Measurements from ENCODE around the gene SOCS7.

Gene SOCS7

DNA sequence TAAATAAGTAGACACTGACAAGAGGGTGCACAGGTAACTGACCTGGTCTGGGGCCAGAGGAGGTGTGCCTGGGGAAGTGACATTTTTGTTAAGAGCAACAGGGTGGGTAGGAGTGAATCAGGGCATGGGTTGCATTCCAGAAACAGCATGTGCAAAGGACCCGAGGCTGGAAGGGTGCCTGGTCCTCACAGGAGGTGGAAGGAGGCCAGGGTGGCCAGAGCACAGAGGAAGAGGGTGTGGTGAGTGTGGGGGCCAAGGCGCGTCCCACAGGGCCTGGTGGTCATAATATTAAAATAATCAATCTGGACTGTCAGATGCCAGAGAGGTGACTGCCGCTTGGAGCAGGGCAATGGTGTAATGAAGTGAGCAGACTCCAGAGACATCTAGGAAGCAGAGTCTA is 90.9 kb downstream of the SOCS7 start:
- DNase-seq = no peak

DNA sequence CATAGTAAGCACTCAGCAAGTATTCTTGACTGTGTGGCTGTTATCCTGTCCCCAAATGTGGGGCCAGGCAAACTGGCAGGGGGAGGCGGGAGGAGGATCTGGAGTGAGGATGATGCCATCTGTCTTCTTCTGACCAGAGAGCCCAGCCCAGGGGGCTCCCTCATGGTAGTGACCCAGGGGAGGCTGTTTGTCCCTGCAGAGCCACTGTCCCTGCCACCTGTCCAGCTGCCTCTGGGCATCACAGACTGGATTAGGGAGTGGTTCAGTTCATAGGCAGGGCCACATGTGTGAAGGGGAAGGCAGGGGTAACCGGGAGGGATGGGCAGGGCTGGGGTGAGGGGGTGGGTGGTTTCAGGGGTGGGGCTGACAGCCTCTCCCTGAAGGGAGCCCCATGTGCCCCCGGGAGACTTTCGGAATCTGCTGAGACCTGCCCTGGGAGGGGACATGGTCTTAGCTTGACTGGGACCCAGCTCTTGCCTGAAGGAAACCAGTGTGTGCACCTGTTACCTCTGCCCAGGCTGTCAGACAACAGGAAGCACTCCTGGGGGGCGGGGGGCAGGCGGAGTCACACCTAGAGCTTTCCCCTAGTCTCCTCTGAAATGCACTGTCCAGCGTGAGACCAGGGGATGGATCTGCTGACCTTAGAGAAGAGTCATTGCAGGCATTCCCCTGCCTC is 91.8 kb downstream of the SOCS7 start:
- no peak for DNase-seq

DNA sequence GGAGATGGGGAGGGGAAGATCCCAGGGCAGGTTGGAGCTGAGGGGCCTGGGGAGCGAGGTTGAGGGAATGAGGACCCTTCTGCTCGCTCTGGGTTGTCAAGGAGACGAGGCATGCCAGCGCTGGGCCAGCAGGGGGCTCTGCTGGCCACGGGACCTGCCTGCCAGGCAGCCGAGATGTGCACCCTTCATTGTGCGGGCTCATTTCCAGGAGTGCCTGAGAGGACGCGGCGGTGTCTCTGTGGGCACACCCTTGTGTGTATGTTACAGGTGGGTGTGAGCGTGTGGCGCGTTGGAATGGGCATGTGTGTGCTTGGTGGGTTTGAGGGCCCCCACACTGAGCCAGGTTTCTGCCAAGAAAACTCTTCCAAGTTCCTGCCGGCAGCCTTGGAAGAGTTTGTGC is 92.5 kb downstream of the SOCS7 start:
- DNase-seq = peak; percentile 23

DNA sequence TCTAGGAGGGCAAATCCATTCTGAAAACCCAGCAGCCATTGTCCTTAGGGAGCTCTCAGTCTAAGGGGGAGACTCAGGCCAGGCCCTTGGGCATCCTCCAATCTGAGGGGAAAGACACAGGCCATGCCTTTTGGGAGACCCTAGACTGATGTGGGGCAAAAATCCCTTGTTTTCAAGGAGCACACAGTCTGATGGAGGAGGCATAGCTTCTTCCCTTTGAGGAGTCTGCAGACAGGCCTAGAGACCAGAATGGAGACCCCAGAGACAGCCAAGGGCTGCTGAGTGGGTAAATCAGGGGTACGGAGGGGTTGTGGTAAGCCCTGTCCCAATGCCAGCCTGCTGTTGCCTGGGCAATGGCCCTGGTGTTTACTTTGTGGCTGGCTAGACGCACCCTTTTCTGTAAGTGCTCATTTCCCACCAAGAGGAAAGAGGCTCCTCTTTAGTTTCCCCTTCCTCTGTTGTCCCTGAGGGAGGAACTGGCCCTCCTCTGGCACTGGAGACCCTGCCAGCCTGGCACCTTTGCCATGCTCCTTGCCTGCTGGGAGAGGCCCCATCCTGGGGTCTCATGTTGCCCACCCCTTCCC is 96.0 kb downstream of the SOCS7 start:
- DNase-seq = no peak

DNA sequence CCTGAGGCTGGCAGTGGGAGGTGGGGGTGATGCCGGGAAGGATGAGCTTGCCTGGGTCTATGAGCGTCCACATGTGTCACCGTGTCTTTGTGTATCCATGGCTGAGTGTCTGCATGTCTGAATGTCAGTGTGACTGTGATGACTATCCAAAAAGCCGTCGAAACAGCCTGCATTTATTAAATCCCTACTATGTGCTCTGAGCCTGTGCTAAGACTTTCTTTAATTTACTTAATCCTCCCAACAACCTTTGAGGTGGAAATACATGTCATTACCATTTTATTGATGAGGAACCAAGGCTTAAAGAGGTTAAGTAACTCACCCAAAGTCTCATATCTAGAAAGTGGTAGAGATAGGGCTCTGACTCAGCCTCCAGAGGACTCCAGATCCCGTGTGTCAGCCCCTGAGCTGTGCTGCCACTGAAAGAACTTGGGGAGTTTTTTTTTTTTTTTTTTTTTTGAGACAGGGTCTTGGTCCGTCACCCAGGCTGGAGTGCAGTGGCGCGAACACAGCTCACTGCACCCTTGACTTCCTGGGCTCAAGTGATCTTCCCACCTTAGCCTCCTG is 96.6 kb downstream of the SOCS7 start:
- DNase-seq = no peak

DNA sequence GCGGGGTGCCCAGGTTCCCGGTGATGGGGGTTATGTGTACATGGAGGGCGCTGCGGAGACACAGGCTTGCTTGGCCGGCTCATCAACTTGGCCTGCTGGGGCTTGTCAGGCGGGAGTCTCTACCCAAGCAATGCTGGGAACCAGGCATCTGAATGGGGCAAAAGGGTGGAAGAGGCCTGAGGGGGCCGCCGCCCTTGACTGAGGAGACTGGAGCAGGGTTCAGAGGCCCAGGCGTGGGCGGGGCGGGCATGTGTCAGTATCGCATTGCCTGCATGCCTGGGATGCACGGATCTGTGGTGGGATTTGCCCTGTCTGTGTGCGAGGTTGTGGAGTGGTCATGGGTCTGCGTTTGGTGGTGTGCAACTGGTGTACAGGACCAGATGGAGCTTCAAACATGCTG is 97.7 kb downstream of the SOCS7 start:
- DNase-seq = no peak

DNA sequence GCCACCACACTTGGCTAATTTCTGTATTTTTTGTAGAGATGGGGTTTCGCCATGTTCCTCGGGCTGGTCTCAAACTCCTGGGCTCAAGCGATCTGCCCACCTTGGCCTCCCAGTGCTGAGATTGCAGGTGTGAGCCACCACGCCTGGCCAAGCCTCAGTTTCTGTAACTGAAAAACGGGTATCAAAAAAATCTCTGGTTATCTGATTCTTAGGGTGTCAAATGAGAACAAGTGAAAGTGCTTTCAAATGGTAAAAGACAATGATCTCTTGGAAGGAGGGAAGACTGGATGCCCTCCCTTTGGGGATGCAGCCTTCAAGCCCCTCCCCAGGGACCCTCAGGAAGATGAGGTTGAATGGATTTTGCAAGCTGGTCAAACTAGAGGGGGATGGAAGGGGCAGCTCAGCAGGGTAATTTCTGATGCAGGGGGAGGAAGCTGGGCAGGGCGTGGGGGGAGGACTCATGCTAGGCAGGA is 98.9 kb downstream of the SOCS7 start:
- DNase-seq = no peak

DNA sequence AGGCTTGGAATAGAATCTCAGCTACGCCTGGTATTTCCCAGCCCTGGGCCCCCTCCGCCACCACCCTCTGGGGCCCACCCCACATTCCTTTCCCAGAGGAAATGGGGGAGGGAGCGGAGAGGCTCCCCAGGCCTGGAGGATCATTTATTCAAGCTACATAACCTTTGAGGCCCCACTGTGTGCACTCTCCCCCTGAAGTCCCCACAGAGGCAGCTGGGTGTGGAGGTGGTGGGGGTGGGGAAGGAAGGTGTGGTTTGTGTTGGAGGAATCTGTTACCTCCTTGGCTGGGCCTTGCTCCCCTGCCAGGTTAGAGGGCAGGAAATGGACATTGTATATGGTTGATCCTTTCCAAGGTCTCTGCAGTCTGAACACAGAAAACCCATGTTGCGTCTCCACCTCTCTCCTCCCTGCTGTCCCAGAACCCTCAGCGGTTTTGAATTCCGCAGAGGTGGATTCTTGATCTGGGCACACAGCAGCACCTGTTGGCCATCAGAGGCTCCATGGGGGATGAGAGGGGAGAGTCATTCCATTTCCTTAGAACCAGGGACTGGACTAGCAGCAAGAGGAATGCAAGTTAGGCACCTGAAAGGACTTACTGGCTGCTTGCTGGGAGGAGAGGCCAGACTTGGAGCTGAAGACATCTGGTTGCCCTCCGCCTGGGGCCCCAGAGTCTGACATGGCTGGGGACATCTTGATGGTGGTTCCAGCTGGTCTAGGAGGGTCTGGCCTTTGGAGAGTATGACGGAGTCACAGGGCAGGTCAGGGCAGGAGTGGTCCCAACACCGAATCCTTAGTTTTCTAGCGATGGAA is 99.6 kb downstream of the SOCS7 start:
- no peak for DNase-seq

DNA sequence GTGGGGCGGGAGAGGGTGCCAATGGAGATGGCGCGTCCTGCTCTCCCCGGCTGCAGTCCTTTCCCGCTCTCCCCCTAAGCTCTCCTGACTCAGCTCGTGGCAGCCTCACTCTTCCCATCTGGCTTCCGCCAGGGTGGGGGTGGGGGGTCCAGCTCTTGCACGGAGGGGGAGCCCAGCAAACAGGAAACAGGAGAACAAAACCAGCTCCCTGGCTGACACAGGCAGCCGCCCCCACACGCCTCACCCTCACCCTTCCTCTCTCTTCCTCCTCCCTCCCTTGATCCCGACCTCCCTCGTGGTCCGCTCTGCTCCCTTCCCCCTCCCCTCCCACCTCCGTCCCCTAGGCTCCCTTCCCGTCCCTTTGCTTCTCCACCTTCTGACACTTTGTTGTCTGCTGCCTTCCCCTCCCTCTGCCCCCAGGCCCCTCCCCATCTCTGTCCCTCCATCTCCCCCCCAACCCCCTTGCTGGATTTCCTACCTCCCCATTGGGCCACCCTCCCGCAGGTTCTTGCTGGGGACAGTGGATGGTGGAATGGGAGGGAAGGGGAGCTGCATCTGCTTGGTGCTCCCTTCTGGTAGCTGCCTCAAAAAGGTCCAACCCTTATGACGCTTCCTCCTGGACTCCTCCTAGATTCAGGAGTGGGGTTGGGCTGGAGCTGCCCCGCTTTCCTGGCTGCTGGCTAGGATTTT is 100.3 kb downstream of the SOCS7 start:
- peak; percentile 73 for DNase-seq

DNA sequence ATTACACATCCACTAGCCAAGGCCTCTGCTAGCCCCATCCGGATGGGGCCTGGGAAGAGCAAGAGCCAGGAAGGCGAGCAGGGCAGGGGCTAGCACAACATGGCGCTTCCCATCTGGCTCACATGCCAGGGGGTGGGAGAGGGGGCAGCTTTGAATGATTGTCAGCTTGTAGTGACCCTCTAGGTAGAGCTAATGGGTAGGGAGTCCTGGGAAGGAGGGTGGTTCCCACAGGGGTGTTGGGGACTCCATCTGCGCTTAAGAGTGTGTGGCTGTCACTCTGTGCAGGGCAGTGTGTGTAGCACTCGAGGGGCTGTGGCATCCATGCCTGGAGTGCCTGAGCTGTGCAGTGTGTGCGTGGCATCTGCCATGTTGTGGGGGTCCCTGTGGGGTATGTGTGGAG is 101.1 kb downstream of the SOCS7 start:
- DNase-seq = no peak

DNA sequence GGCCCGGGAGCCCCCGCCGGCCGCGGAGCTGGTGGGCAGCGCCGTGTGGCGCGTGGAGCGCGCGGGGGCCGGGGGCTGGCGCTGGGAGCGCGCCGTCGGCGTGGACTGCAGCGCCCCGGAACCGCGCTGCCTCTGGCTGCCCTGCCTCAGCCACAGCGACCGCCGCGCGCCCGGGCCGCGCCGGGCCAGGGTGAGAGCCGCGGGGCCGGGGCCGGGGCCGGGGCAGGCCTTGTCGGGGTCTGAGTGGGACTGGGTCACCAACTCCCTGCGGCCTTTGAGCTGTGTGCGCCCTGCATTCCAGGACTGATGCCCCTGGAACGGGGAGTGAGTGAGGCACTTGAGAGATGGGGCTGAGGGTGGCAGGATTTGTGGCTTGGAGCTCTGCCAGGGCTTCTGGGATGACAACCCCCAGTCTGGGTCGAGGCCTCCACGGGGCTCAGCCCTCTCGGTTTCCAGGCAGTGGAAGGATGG is 102.3 kb downstream of the SOCS7 start:
- peak; percentile 27 for DNase-seq

DNA sequence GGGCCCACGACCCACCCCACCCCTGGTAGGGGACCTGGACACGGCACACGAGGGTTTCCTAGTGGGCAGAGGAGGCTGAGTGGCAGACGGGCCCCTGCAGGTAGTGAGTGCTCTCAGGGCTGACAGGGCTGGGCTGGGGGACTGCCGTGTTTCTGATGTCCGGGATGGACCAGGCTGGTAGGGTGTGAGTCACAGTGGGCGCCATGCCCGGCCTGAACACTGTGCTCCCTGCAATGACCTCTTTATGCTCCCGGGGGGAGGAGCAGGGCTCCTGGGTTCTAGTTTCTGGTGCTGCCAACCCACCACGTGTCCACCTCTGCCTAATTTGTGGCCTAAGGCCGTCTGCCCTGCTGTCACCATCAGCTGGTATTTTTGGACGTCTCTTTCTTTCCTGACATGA is 102.9 kb downstream of the SOCS7 start:
- DNase-seq = peak; percentile 62

Data from DMS 273 treated with DMSO at 0.1 percent for 48 hours (cell line).